SK-N-SH treated with all-trans-retinoic acid at 6 μM for 48 hours (cell line): ENCODE measurements around the gene IGFL3.

Experiments
- BACH2 ChIP-seq: fragments of 250-450 bp; sonication (Bioruptor Pico); IDR thresholded peaks from 2 replicates; pipeline ENCODE4 v1.9.0; 2021; ENCODE audit warnings: mild to moderate bottlenecking, borderline replicate concordance
- TF ChIP-seq, protein P1 (sequence below): fragments of 250-450 bp; sonication (Bioruptor Pico); IDR thresholded peaks from 2 replicates; pipeline ENCODE4 v1.5.0; 2020; ENCODE audit warnings: mild to moderate bottlenecking, moderate library complexity
- TF ChIP-seq, protein P2 (sequence below): fragments of 250-450 bp; sonication (Bioruptor Pico); IDR thresholded peaks from 2 replicates; pipeline ENCODE4 v1.8.0; 2020; ENCODE audit warnings: mild to moderate bottlenecking, moderate library complexity, borderline replicate concordance

DNA sequence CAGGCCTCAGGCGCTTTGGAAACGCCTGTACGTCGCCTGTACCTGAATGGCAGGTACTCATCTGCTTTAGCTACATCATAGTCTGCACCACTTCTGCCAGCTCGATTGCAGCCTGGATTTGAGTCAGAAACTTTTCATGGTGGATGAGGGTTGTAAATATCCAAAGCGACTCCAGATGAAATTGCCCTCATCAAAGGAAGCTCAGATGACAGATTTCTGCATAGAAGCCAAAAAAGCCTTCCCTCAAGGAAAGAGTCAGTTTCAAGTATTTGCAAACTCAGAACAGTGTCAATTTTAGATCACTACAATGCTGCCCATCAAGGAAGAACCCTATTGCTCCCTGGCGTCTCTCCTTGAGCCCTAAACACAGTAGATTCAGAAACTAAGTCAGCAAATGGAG, 44.9 kb downstream of the IGFL3 start:
- no peak for TF ChIP-seq BACH2 (CRISPR knock-in tag)
- TF ChIP-seq, protein P1, sequence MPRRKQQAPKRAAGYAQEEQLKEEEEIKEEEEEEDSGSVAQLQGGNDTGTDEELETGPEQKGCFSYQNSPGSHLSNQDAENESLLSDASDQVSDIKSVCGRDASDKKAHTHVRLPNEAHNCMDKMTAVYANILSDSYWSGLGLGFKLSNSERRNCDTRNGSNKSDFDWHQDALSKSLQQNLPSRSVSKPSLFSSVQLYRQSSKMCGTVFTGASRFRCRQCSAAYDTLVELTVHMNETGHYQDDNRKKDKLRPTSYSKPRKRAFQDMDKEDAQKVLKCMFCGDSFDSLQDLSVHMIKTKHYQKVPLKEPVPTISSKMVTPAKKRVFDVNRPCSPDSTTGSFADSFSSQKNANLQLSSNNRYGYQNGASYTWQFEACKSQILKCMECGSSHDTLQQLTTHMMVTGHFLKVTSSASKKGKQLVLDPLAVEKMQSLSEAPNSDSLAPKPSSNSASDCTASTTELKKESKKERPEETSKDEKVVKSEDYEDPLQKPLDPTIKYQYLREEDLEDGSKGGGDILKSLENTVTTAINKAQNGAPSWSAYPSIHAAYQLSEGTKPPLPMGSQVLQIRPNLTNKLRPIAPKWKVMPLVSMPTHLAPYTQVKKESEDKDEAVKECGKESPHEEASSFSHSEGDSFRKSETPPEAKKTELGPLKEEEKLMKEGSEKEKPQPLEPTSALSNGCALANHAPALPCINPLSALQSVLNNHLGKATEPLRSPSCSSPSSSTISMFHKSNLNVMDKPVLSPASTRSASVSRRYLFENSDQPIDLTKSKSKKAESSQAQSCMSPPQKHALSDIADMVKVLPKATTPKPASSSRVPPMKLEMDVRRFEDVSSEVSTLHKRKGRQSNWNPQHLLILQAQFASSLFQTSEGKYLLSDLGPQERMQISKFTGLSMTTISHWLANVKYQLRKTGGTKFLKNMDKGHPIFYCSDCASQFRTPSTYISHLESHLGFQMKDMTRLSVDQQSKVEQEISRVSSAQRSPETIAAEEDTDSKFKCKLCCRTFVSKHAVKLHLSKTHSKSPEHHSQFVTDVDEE (CRISPR knock-in tag) = no peak
- TF ChIP-seq, protein P2, sequence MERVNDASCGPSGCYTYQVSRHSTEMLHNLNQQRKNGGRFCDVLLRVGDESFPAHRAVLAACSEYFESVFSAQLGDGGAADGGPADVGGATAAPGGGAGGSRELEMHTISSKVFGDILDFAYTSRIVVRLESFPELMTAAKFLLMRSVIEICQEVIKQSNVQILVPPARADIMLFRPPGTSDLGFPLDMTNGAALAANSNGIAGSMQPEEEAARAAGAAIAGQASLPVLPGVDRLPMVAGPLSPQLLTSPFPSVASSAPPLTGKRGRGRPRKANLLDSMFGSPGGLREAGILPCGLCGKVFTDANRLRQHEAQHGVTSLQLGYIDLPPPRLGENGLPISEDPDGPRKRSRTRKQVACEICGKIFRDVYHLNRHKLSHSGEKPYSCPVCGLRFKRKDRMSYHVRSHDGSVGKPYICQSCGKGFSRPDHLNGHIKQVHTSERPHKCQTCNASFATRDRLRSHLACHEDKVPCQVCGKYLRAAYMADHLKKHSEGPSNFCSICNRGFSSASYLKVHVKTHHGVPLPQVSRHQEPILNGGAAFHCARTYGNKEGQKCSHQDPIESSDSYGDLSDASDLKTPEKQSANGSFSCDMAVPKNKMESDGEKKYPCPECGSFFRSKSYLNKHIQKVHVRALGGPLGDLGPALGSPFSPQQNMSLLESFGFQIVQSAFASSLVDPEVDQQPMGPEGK (CRISPR knock-in tag) = no peak
